Kidney glomerular epithelial cell (primary cell): ENCODE measurements around the gene SLC5A10.
A peak's percentile ranks its signal among the peaks of the same experiment; 100 is the strongest.

Experiments used
- DNase-seq: peaks from one replicate; lab custom pipeline; 2025; lab: John Stamatoyannopoulos, UW

SLC5A10 gene

GRCh38 chr17:18964550-18964949 lies 12.6 kb downstream of the SLC5A10 start:
- DNase-seq, result no peak

GRCh38 chr17:18965530-18966236 lies 13.7 kb downstream of the SLC5A10 start:
- no peak for DNase-seq

- no peak for DNase-seq
Measured at GRCh38 chr17:18966831-18967624, 15.1 kb downstream of the SLC5A10 start.

- no peak for DNase-seq
Measured at GRCh38 chr17:18967916-18968315, 16.0 kb downstream of the SLC5A10 start.

- DNase-seq, result no peak
Measured at GRCh38 chr17:18968345-18968744, 16.4 kb downstream of the SLC5A10 start.

- no peak for DNase-seq
Measured at GRCh38 chr17:18968945-18969887, 17.3 kb downstream of the SLC5A10 start.

GRCh38 chr17:18970582-18971480 lies 18.9 kb downstream of the SLC5A10 start:
- no peak for DNase-seq

- no peak for DNase-seq
Measured at GRCh38 chr17:18971801-18972200, 19.8 kb downstream of the SLC5A10 start.

- no peak for DNase-seq
Measured at GRCh38 chr17:18974407-18975149, 22.6 kb downstream of the SLC5A10 start.

GRCh38 chr17:18975597-18975996 lies 23.6 kb downstream of the SLC5A10 start:
- DNase-seq, result no peak

- no peak for DNase-seq
Measured at GRCh38 chr17:18976201-18976600, 24.2 kb downstream of the SLC5A10 start.

GRCh38 chr17:18977021-18977420 lies 25.1 kb downstream of the SLC5A10 start:
- DNase-seq, result no peak

GRCh38 chr17:18977646-18978045 lies 25.7 kb downstream of the SLC5A10 start:
- DNase-seq, result no peak

GRCh38 chr17:18978050-18978449 lies 26.1 kb downstream of the SLC5A10 start:
- no peak for DNase-seq

- no peak for DNase-seq
Measured at GRCh38 chr17:18978655-18979054, 26.7 kb downstream of the SLC5A10 start.

- DNase-seq, result peak; percentile 89
Measured at GRCh38 chr17:18980682-18981334, 28.8 kb downstream of the SLC5A10 start.

GRCh38 chr17:18981335-18981641 lies 29.3 kb downstream of the SLC5A10 start:
- no peak for DNase-seq

GRCh38 chr17:18981642-18982424 lies 29.9 kb downstream of the SLC5A10 start:
- DNase-seq, result peak; percentile 30
